ENCODE results near the gene SLC16A14. TPM values are rescaled to one million over a fixed set of nuclear protein-coding genes. Genes with fewer than 3 reads are reported as not detected.

Gene SLC16A14
- total and polyA plus RNA-seq, 2 donors from 2014 or later = 1.5 to 6.6 TPM

- FAIRE-seq = no peak
- peaks cover 0 to 3% (median 0%) of the 10 kb centered on the region in 3 donors for H3K36me3 ChIP-seq (ENCODE audit: control insufficient read depth in 2 of 3, insufficient read depth in 3 of 3, low read length in 3 of 3)
- H3K27ac ChIP-seq (ENCODE audit: low read depth in 2 of 2, low read length in 2 of 2) = no peak overlapping the region
- H3K27me3 ChIP-seq (ENCODE audit: control insufficient read depth, insufficient read depth, low read length) = no peaks in the 10 kb centered on the region
- no peaks in the 10 kb centered on the region for H3K4me1 ChIP-seq (ENCODE audit: control insufficient read depth in 2 of 3, insufficient read depth in 2 of 3, low read depth in 1 of 3, low read length in 3 of 3)
- H3K4me3 ChIP-seq (ENCODE audit: low read length in 3 of 3) = no peak overlapping the region
- DNase-seq = no peak
- no peak for TF ChIP-seq CTCF (IDR thresholded peaks at IDR 0.05; ENCODE audit: borderline replicate concordance, extremely low read depth, insufficient read depth)
- intact Hi-C loops (cut with DNase I) = no loop called here
- H3K9ac ChIP-seq (ENCODE audit: low read length in 3 of 3) = no peak overlapping the region
- no peaks in the 10 kb centered on the region for H3K9me3 ChIP-seq (ENCODE audit: control insufficient read depth in 2 of 3, insufficient read depth in 1 of 3, low read length in 3 of 3)
Measured at GRCh38 chr2:230050136-230050535, 18.6 kb downstream of the SLC16A14 start.

GRCh38 chr2:230048010-230048671 lies 20.6 kb downstream of the SLC16A14 start:
- Histone ChIP-seq H3K36me3 (ENCODE audit: control insufficient read depth in 2 of 3, insufficient read depth in 3 of 3, low read length in 3 of 3) (peaks cover 0 to 3% (median 0%) of the 10 kb centered on the region in 3 donors), H3K9ac (ENCODE audit: low read length in 3 of 3) (no peak overlapping the region), H3K27ac (ENCODE audit: low read depth in 2 of 2, low read length in 2 of 2) (no peak overlapping the region), H3K4me3 (ENCODE audit: low read length in 3 of 3) (no peak overlapping the region), H3K4me1 (ENCODE audit: control insufficient read depth in 2 of 3, insufficient read depth in 2 of 3, low read depth in 1 of 3, low read length in 3 of 3) (no peaks in the 10 kb centered on the region), H3K9me3 (ENCODE audit: control insufficient read depth in 2 of 3, insufficient read depth in 1 of 3, low read length in 3 of 3) (no peaks in the 10 kb centered on the region), H3K27me3 (ENCODE audit: control insufficient read depth, insufficient read depth, low read length) (no peaks in the 10 kb centered on the region)
- no peak for FAIRE-seq
- no peak for DNase-seq
- intact Hi-C loops (cut with DNase I) = no loop called here
- TF ChIP-seq CTCF (IDR thresholded peaks at IDR 0.05; ENCODE audit: borderline replicate concordance, extremely low read depth, insufficient read depth) = no peak

- H3K27ac ChIP-seq (ENCODE audit: low read depth in 2 of 2, low read length in 2 of 2) = no peak overlapping the region
- no peaks in the 10 kb centered on the region for H3K9me3 ChIP-seq (ENCODE audit: control insufficient read depth in 2 of 3, insufficient read depth in 1 of 3, low read length in 3 of 3)
- intact Hi-C loops (cut with DNase I) = no loop called here
- H3K36me3 ChIP-seq (ENCODE audit: control insufficient read depth in 2 of 3, insufficient read depth in 3 of 3, low read length in 3 of 3) = peaks cover 0 to 3% (median 0%) of the 10 kb centered on the region in 3 donors
- FAIRE-seq = no peak
- no peaks in the 10 kb centered on the region for H3K4me1 ChIP-seq (ENCODE audit: control insufficient read depth in 2 of 3, insufficient read depth in 2 of 3, low read depth in 1 of 3, low read length in 3 of 3)
- no peak overlapping the region for H3K4me3 ChIP-seq (ENCODE audit: low read length in 3 of 3)
- DNase-seq = no peak
- TF ChIP-seq CTCF (IDR thresholded peaks at IDR 0.05; ENCODE audit: borderline replicate concordance, extremely low read depth, insufficient read depth) = no peak
- no peaks in the 10 kb centered on the region for H3K27me3 ChIP-seq (ENCODE audit: control insufficient read depth, insufficient read depth, low read length)
- no peak overlapping the region for H3K9ac ChIP-seq (ENCODE audit: low read length in 3 of 3)
Measured at GRCh38 chr2:230046491-230046890, 22.2 kb downstream of the SLC16A14 start.

- no peaks in the 10 kb centered on the region for H3K9me3 ChIP-seq (ENCODE audit: control insufficient read depth in 2 of 3, insufficient read depth in 1 of 3, low read length in 3 of 3)
- DNase-seq (no peak), FAIRE-seq (no peak)
- no peaks in the 10 kb centered on the region for H3K27me3 ChIP-seq (ENCODE audit: control insufficient read depth, insufficient read depth, low read length)
- TF ChIP-seq CTCF (IDR thresholded peaks at IDR 0.05; ENCODE audit: borderline replicate concordance, extremely low read depth, insufficient read depth) = no peak
- H3K9ac ChIP-seq (ENCODE audit: low read length in 3 of 3) = no peak overlapping the region
- H3K4me3 ChIP-seq (ENCODE audit: low read length in 3 of 3) = no peak overlapping the region
- H3K36me3 ChIP-seq (ENCODE audit: control insufficient read depth in 2 of 3, insufficient read depth in 3 of 3, low read length in 3 of 3) = peaks cover 0 to 3% (median 0%) of the 10 kb centered on the region in 3 donors
- no peak overlapping the region for H3K27ac ChIP-seq (ENCODE audit: low read depth in 2 of 2, low read length in 2 of 2)
- no peaks in the 10 kb centered on the region for H3K4me1 ChIP-seq (ENCODE audit: control insufficient read depth in 2 of 3, insufficient read depth in 2 of 3, low read depth in 1 of 3, low read length in 3 of 3)
- intact Hi-C loops (cut with DNase I) = no loop called here
Measured at GRCh38 chr2:230043461-230043860, 25.3 kb downstream of the SLC16A14 start.
